IMR-90 (cell line): Measurements from ENCODE around the gene PARVG. TPM values are rescaled to one million over a fixed set of nuclear protein-coding genes. Genes with fewer than 3 reads are reported as not detected.

Experiments
- ATAC-seq: fragments of 200-7000 bp; cut with Tn5 transposase; 2 replicates; pipeline ENCODE4 v1.9.1; 2020; ENCODE audit warnings: low read depth, mild to moderate bottlenecking, moderate library complexity
- BruUV-seq: library from RNA; stranded (reverse); fragments of 400-500 nt; replicated peaks from 2 replicates; lab custom pipeline; 2021; lab: Mats Ljungman, UMichigan
- CTCF ChIA-PET: fragments of 300-600 bp; formaldehyde crosslinking; extraction: SDS; loops from one replicate; lab custom pipeline; 2021; ENCODE audit warnings: antibody characterized with exemption; lab: Yijun Ruan, JAX
- POLR2A ChIA-PET: fragments of 300-600 bp; sonication (Branson Sonifier 250); formaldehyde crosslinking; loops from one replicate; lab custom pipeline; 2022; ENCODE audit warnings: antibody characterized with exemption; ENCODE audit not compliant: unreplicated experiment; lab: Charles Lee
- DNase-seq: peaks from one replicate; pipeline ENCODE4 v3.0.0; 2013
- H2AFZ ChIP-seq: replicated peaks from 2 replicates; pipeline ENCODE3; 2013; ENCODE audit warnings: low read length, mild to moderate bottlenecking; ENCODE audit not compliant: poor library complexity
- H2AK5ac ChIP-seq: 2 replicates; pipeline ENCODE4 v1.6.1; 2013; ENCODE audit warnings: low read depth, low read length, inconsistent platforms
- H2AK9ac ChIP-seq: replicated peaks from 2 replicates; pipeline ENCODE3; 2013; ENCODE audit warnings: mild to moderate bottlenecking, low read depth, low read length, moderate library complexity; ENCODE audit not compliant: poor library complexity
- H2BK120ac ChIP-seq: 2 replicates; pipeline ENCODE4 v1.6.1; 2013; ENCODE audit warnings: low read depth, low read length, inconsistent platforms
- H2BK15ac ChIP-seq: 3 replicates; pipeline ENCODE4 v1.6.1; 2013; ENCODE audit warnings: low read depth, low read length, inconsistent platforms
- H2BK20ac ChIP-seq: 2 replicates; pipeline ENCODE4 v1.6.1; 2013; ENCODE audit warnings: low read depth, mild to moderate bottlenecking, inconsistent platforms, low read length, moderate library complexity
- H2BK5ac ChIP-seq: 2 replicates; pipeline ENCODE4 v1.6.1; 2013; ENCODE audit warnings: mild to moderate bottlenecking, low read depth, low read length, inconsistent platforms; ENCODE audit not compliant: poor library complexity, severe bottlenecking
- H3K14ac ChIP-seq: replicated peaks from 2 replicates; pipeline ENCODE4 v1.6.1; 2013; ENCODE audit warnings: low read depth, low read length, inconsistent platforms
- H3K18ac ChIP-seq: 2 replicates; pipeline ENCODE4 v1.6.1; 2013; ENCODE audit warnings: low read depth, low read length, control low read depth
- H3K23ac ChIP-seq: 2 replicates; pipeline ENCODE4 v1.6.1; 2013; ENCODE audit warnings: low read depth, low read length, inconsistent platforms
- H3K27ac ChIP-seq: 2 replicates; pipeline ENCODE4 v1.5.1; 2013; ENCODE audit warnings: mild to moderate bottlenecking, control low read depth, low read length; ENCODE audit not compliant: insufficient read depth
- H3K27me3 ChIP-seq: 2 replicates; pipeline ENCODE4 v1.6.1; 2013; ENCODE audit warnings: low read length; ENCODE audit not compliant: control insufficient read depth, insufficient read depth
- H3K36me3 ChIP-seq: 2 replicates; pipeline ENCODE4 v1.6.1; 2013; ENCODE audit warnings: low read length, mixed read lengths; ENCODE audit not compliant: control insufficient read depth, insufficient read depth
- H3K4ac ChIP-seq: 2 replicates; pipeline ENCODE4 v1.6.1; 2013; ENCODE audit warnings: low read depth, low read length, inconsistent platforms
- H3K4me1 ChIP-seq: 2 replicates; pipeline ENCODE4 v1.6.1; 2013; ENCODE audit warnings: low read length, mixed read lengths; ENCODE audit not compliant: control insufficient read depth, insufficient read depth
- H3K4me2 ChIP-seq: 2 replicates; pipeline ENCODE4 v1.6.1; 2013; ENCODE audit warnings: low read depth, mild to moderate bottlenecking, control low read depth, low read length, moderate library complexity
- H3K4me3 ChIP-seq: 2 replicates; pipeline ENCODE4 v1.5.1; 2013; ENCODE audit warnings: low read depth, mild to moderate bottlenecking, control low read depth, low read length, moderate library complexity; ENCODE audit not compliant: insufficient read depth
- H3K56ac ChIP-seq: 2 replicates; pipeline ENCODE4 v1.6.1; 2013; ENCODE audit warnings: low read length, inconsistent platforms; ENCODE audit not compliant: insufficient read depth; ENCODE audit errors: extremely low read depth
- H3K79me1 ChIP-seq, 2 experiments: 2 replicates each; pipeline ENCODE4 v1.6.1; 2013; ENCODE audit warnings: low read length in 2 of 2, inconsistent platforms in 1 of 2, low read depth in 1 of 2
- H3K9ac ChIP-seq: 2 replicates; pipeline ENCODE4 v1.6.1; 2013; ENCODE audit warnings: low read depth, low read length, control low read depth
- H3K9me1 ChIP-seq: 2 replicates; pipeline ENCODE4 v1.6.1; 2013; ENCODE audit warnings: low read length, inconsistent platforms; ENCODE audit not compliant: insufficient read depth
- H3K9me3 ChIP-seq: 2 replicates; pipeline ENCODE4 v1.6.1; 2013; ENCODE audit warnings: low read length; ENCODE audit not compliant: control insufficient read depth, insufficient read depth
- H4K20me1 ChIP-seq: 2 replicates; pipeline ENCODE4 v1.6.1; 2013; ENCODE audit warnings: low read length, inconsistent platforms; ENCODE audit not compliant: insufficient read depth
- H4K5ac ChIP-seq: 2 replicates; pipeline ENCODE4 v1.6.1; 2013; ENCODE audit warnings: mild to moderate bottlenecking, low read depth, low read length, control low read depth
- H4K8ac ChIP-seq, 2 experiments: 2 replicates each; pipeline ENCODE4 v1.6.1; 2013; ENCODE audit warnings: low read depth in 2 of 2, low read length in 2 of 2, control low read depth in 1 of 2, inconsistent platforms in 1 of 2
- H4K91ac ChIP-seq: 2 replicates; pipeline ENCODE4 v1.6.1; 2013; ENCODE audit warnings: low read depth, low read length, inconsistent platforms; ENCODE audit not compliant: insufficient read depth
- CEBPB ChIP-seq: IDR thresholded peaks from 2 replicates; pipeline ENCODE4 v1.6.1; 2012; ENCODE audit warnings: low read depth, low read length, improper control_type of control experiment
- FOS ChIP-seq: fragments of 150-350 bp; IDR thresholded peaks from 2 replicates; pipeline ENCODE4 v1.6.1; 2016; ENCODE audit warnings: low read depth, low read length
- MAZ ChIP-seq: IDR thresholded peaks from 2 replicates; pipeline ENCODE4 v1.6.1; 2012; ENCODE audit warnings: low read depth, mild to moderate bottlenecking, low read length, improper control_type of control experiment, moderate library complexity, borderline replicate concordance
- MXI1 ChIP-seq: IDR thresholded peaks from 2 replicates; pipeline ENCODE4 v1.6.1; 2012; ENCODE audit warnings: low read depth, mild to moderate bottlenecking, low read length, moderate library complexity, borderline replicate concordance
- NFE2L2 ChIP-seq: fragments of 150-350 bp; IDR thresholded peaks from 2 replicates; pipeline ENCODE4 v1.6.1; 2016; ENCODE audit warnings: low read depth, mild to moderate bottlenecking, low read length
- POLR2A ChIP-seq: IDR thresholded peaks from 2 replicates; pipeline ENCODE4 v1.6.1; 2012; ENCODE audit warnings: mild to moderate bottlenecking, low read depth, low read length
- RCOR1 ChIP-seq: IDR thresholded peaks from 2 replicates; pipeline ENCODE4 v1.6.1; 2012; ENCODE audit warnings: mild to moderate bottlenecking, low read length, improper control_type of control experiment; ENCODE audit not compliant: insufficient replicate concordance
- RFX5 ChIP-seq: IDR thresholded peaks from 2 replicates; pipeline ENCODE4 v1.8.0; 2012; ENCODE audit warnings: low read depth, mild to moderate bottlenecking, low read length, moderate library complexity
- WGBS, 2 experiments: methylation state at CpG; one replicate each; pipeline versions ENCODE4 v1.1.5 to v1.1.7; 2013; ENCODE audit warnings: missing lambda C conversion rate in 2 of 2; ENCODE audit not compliant: insufficient read length in 1 of 2; ENCODE audit errors: extremely low coverage in 2 of 2; 5-methylcytosine and 5-hydroxymethylcytosine counted together
- dilution Hi-C: fragments of 300-500 bp; cut with HindIII; formaldehyde crosslinking; loops from one replicate; pipeline ENCODE4 v1.14.3; 2018; ENCODE audit warnings: low sequenced_read_pairs; ENCODE audit not compliant: unreplicated experiment
- in situ Hi-C: fragments of 300-500 bp; cut with MboI; formaldehyde crosslinking; loops from 3 replicates; pipeline ENCODE4 v1.14.3; 2019; ENCODE audit warnings: low sequenced_read_pairs, inconsistent platforms, mixed read lengths
- intact Hi-C: fragments of 100-400 bp; cut with micrococcal nuclease; formaldehyde crosslinking; loops from 2 replicates; pipeline ENCODE4 v1.10.0; 2022
- polyA plus RNA-seq, 3 experiments: library from polyadenylated mRNA; depleted of rRNA; stranded (reverse); fragments of >200 nt; gene quantifications; 2 replicates each; pipeline ENCODE4 v1.2.3, GENCODE V29; 2012; ENCODE audit warnings: low replicate concordance in 1 of 3
- total RNA-seq: library from RNA; depleted of rRNA; stranded (reverse); fragments of >200 nt; gene quantifications from 2 replicates; pipeline ENCODE4 v1.2.3, GENCODE V29; 2012
- TF ChIP-seq, protein P1 (sequence below): conservative IDR thresholded peaks from 2 replicates; pipeline ENCODE4 v1.5.1; 2012; ENCODE audit warnings: mild to moderate bottlenecking, low read depth, low read length, improper control_type of control experiment

Gene PARVG
- total and polyA plus RNA-seq, 2 of the 4 experiments (the other 2 are of a cell fraction), result not detected

DNA sequence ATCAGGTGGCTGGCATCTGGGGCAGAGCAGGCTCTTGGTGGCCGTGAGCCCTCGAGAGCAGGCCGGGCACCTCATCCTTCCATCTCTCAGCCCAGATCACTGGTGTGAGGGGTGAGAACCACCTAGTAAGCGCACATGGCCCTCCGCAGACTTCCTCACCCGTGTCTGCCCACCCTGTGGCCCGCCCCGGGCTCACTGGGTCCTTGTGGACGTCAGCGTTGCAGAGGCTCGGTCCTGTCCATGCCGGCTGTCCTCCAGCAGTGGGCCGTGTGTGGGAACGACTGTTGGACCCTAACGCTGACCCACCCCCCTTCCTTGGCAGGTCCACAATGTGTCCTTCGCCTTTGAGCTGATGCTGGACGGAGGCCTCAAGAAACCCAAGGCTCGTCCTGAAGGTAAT is 17.2 kb upstream of the PARVG start:
- dilution Hi-C loops (no loop called here), in situ Hi-C loops (no loop called here), intact Hi-C loops (no loop called here)
- Histone ChIP-seq H4K8ac (no peak overlapping the region), H3K9me3 (no peaks in the 10 kb centered on the region), H2BK120ac (no peak overlapping the region), H3K79me1 (no peaks in the 10 kb centered on the region), H3K27me3 (no peaks in the 10 kb centered on the region), H3K9me1 (no peaks in the 10 kb centered on the region), H2AK9ac (no peak overlapping the region), H4K20me1 (no peaks in the 10 kb centered on the region), H3K18ac (no peak overlapping the region), H4K5ac (no peak overlapping the region), H3K9ac (no peak overlapping the region), H3K4ac (no peak overlapping the region), H3K4me3 (no peak overlapping the region), H2AK5ac (no peak overlapping the region), H3K14ac (no peak overlapping the region), H4K91ac (no peak overlapping the region), H3K23ac (no peak overlapping the region), H3K27ac (no peak overlapping the region), H2BK5ac (no peak overlapping the region), H3K56ac (no peak overlapping the region), H2BK20ac (no peak overlapping the region), H2BK15ac (no peak overlapping the region), H3K36me3 (peaks cover 3% of the 10 kb centered on the region; the same call in 1 of the 2 replicates), H3K4me2 (no peak overlapping the region), H2AFZ (no peak overlapping the region), H3K4me1 (peaks cover 1% of the 10 kb centered on the region; the same call in 1 of the 2 replicates)
- ChIA-PET POLR2A (interaction anchor here (0.6 kb wide), 1 partner anchor 159 kb away, joined by 7 read pairs; no protein-coding TSS in a partner anchor), CTCF (interaction anchor here (0.7 kb wide), 1 partner anchor 1129 kb away, joined by 3 read pairs; no protein-coding TSS in a partner anchor)
- no TSS peak for BruUV-seq
- WGBS, 2 experiments, result 89% methylated on average over 10 of the region's 18 CpGs; no CpG with 5 or more reads in 1 of the 2 experiments
- DNase-seq (no peak), ATAC-seq (no peak)
- no peak for TF ChIP-seq RFX5
- TF ChIP-seq CEBPB, result no peak
- TF ChIP-seq MXI1, result no peak
- TF ChIP-seq, protein P1, sequence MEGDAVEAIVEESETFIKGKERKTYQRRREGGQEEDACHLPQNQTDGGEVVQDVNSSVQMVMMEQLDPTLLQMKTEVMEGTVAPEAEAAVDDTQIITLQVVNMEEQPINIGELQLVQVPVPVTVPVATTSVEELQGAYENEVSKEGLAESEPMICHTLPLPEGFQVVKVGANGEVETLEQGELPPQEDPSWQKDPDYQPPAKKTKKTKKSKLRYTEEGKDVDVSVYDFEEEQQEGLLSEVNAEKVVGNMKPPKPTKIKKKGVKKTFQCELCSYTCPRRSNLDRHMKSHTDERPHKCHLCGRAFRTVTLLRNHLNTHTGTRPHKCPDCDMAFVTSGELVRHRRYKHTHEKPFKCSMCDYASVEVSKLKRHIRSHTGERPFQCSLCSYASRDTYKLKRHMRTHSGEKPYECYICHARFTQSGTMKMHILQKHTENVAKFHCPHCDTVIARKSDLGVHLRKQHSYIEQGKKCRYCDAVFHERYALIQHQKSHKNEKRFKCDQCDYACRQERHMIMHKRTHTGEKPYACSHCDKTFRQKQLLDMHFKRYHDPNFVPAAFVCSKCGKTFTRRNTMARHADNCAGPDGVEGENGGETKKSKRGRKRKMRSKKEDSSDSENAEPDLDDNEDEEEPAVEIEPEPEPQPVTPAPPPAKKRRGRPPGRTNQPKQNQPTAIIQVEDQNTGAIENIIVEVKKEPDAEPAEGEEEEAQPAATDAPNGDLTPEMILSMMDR, result no peak
- no peak for TF ChIP-seq POLR2A
- no peak for TF ChIP-seq FOS
- TF ChIP-seq RCOR1, result no peak
- no peak for TF ChIP-seq MAZ
- no peak for TF ChIP-seq NFE2L2
